ENCODE results near the gene LAIR2. TPM values are rescaled to one million over a fixed set of nuclear protein-coding genes. Genes with fewer than 3 reads are reported as not detected.

Gene LAIR2
- total RNA-seq, 1 experiment from 2014 or later: not detected

- no peak for TF ChIP-seq FOSL1 (IDR thresholded peaks at IDR 0.05; ENCODE audit: low read depth)
Measured at GRCh38 chr19:54453921-54454780, 48.5 kb upstream of the LAIR2 start (continued).

DNA sequence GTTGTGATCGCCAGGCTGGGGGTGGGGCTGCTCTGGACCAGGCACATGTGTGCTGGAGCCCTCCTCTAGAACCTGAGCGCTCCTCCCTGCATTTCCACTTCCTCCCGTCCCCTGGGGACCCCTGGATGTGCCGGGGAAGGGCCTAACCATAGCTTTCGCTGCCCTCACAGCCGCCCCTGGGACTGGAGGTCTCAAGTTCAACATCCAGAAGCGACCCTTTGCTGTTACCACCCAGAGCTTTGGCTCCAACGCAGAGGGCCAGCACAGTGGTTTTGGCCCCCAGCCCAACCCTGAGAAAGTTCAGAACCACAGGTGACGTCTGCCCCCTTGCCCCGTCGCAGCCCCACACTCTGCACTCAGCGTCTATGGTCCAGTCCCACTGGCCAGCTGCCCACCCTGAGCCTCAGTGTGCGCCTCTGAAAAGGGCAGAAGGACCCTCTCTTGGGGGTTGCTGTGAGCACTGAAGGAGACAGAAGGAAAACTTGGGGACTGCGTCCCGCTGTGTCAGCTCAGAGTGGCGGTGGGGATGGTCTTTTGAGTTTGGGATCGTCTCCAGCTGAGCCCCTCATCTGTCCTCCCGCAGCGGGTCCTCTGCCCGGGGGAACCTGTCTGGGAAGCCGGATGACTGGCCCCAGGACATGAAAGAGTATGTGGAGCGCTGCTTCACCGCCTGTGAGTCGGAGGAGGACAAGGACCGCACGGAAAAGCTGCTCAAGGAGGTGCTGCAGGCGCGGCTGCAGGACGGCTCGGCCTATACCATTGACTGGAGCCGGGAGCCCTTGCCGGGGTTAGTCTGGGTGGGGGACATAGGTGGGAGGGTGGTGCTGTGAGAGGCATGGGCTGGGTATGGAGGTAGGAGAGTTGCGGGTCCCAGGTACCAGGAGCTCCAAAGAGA lies 47.6 kb upstream of the LAIR2 start:
- Histone ChIP-seq H3K36me3 (ENCODE audit: control insufficient read depth in 1 of 2, insufficient read depth in 2 of 2, low read length in 2 of 2) (peaks cover 65 to 82% of the 10 kb centered on the region in 2 experiments; a peak in 3 of 4 replicates), H3K4me3 (replicated peaks in 1 of 2; ENCODE audit: low read depth in 1 of 2, low read length in 2 of 2) (no peak overlapping the region), H3K9ac (ENCODE audit: low read length) (no peak overlapping the region), H4K20me1 (ENCODE audit: insufficient read depth) (peaks cover 7% of the 10 kb centered on the region; the same call in 1 of the 2 replicates), H3K27me3 (ENCODE audit: insufficient read depth, low read length) (no peaks in the 10 kb centered on the region), H3K79me2 (ENCODE audit: insufficient read depth, low read length) (peaks cover 97% of the 10 kb centered on the region), H3K9me3 (ENCODE audit: control insufficient read depth in 1 of 2, insufficient read depth in 1 of 2, low read depth in 1 of 2, low read length in 2 of 2) (no peaks in the 10 kb centered on the region), H3K4me1 (ENCODE audit: control insufficient read depth in 1 of 2, insufficient read depth in 2 of 2, low read length in 2 of 2) (peaks cover 7 to 12% of the 10 kb centered on the region in 2 experiments; a peak in 3 of 4 replicates), H2AFZ (ENCODE audit: low read depth, low read length, poor library complexity, severe bottlenecking) (no peak overlapping the region), H3K9me2 (ENCODE audit: insufficient read depth) (no peaks in the 10 kb centered on the region), H3K4me2 (ENCODE audit: low read length) (no peak overlapping the region), H3K27ac (ENCODE audit: low read depth, low read length) (no peak overlapping the region)
- BruUV-seq (replicated peaks): no TSS peak
- ChIA-PET POLR2A (interaction anchor here (1.8 kb wide), 1 partner anchor 9 kb away, joined by 7 read pairs; the partner anchor contains the start of gene LENG9), RAD21 (ENCODE audit: low non-redundant PET in 1 of 2, low total read pairs in 2 of 2, uncharacterized antibody in 2 of 2, unreplicated experiment in 2 of 2) (no interaction called here), CTCF (no interaction called here)
- no peak for DNase-seq (ENCODE audit: low read depth, low spot score)
- intact Hi-C loops (cut with micrococcal nuclease): no loop called here
- no peak for ATAC-seq
- TF ChIP-seq RAD21 (IDR thresholded peaks at IDR 0.05; ENCODE audit: low read depth) (no peak), POLR2AphosphoS5 (IDR thresholded peaks at IDR 0.05; ENCODE audit: low read depth, low read length) (no peak), ZBTB33 (IDR thresholded peaks at IDR 0.05; ENCODE audit: extremely low read depth, insufficient replicate concordance, low read length) (no peak), FOSL1 (IDR thresholded peaks at IDR 0.05; ENCODE audit: low read depth) (no peak), SP1 (IDR thresholded peaks at IDR 0.05; ENCODE audit: low read depth) (no peak), YY1 (IDR thresholded peaks at IDR 0.05; ENCODE audit: extremely low read depth, insufficient replicate concordance, low read depth, low read length) (no peak), ELF1 (IDR thresholded peaks at IDR 0.05; ENCODE audit: borderline replicate concordance, low read depth) (no peak), ZNF274 (IDR thresholded peaks at IDR 0.05; ENCODE audit: low read depth, low read length) (no peak), EGR1 (IDR thresholded peaks at IDR 0.05; ENCODE audit: low read depth) (no peak), MAX (IDR thresholded peaks at IDR 0.05) (no peak), SIN3A (IDR thresholded peaks at IDR 0.05; ENCODE audit: low read depth) (no peak), CTCF (IDR thresholded peaks at IDR 0.05 in 2 of 3, conservative IDR thresholded peaks at IDR 0.05 in 1 of 3; ENCODE audit: borderline replicate concordance in 1 of 3, insufficient read depth in 1 of 3, low read depth in 2 of 3, low read length in 2 of 3) (no peak)
- TF ChIP-seq, protein P1, sequence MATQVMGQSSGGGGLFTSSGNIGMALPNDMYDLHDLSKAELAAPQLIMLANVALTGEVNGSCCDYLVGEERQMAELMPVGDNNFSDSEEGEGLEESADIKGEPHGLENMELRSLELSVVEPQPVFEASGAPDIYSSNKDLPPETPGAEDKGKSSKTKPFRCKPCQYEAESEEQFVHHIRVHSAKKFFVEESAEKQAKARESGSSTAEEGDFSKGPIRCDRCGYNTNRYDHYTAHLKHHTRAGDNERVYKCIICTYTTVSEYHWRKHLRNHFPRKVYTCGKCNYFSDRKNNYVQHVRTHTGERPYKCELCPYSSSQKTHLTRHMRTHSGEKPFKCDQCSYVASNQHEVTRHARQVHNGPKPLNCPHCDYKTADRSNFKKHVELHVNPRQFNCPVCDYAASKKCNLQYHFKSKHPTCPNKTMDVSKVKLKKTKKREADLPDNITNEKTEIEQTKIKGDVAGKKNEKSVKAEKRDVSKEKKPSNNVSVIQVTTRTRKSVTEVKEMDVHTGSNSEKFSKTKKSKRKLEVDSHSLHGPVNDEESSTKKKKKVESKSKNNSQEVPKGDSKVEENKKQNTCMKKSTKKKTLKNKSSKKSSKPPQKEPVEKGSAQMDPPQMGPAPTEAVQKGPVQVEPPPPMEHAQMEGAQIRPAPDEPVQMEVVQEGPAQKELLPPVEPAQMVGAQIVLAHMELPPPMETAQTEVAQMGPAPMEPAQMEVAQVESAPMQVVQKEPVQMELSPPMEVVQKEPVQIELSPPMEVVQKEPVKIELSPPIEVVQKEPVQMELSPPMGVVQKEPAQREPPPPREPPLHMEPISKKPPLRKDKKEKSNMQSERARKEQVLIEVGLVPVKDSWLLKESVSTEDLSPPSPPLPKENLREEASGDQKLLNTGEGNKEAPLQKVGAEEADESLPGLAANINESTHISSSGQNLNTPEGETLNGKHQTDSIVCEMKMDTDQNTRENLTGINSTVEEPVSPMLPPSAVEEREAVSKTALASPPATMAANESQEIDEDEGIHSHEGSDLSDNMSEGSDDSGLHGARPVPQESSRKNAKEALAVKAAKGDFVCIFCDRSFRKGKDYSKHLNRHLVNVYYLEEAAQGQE (IDR thresholded peaks at IDR 0.05; ENCODE audit: low read depth): no peak

All from HCT116 (cell line).